Measurements from ENCODE around the gene SLC22A17. TPM values are rescaled to one million over a fixed set of nuclear protein-coding genes. Genes with fewer than 3 reads are reported as not detected.

SLC22A17 gene
- total RNA-seq, 1 donor from 2014 or later: 38.8 TPM

DNA sequence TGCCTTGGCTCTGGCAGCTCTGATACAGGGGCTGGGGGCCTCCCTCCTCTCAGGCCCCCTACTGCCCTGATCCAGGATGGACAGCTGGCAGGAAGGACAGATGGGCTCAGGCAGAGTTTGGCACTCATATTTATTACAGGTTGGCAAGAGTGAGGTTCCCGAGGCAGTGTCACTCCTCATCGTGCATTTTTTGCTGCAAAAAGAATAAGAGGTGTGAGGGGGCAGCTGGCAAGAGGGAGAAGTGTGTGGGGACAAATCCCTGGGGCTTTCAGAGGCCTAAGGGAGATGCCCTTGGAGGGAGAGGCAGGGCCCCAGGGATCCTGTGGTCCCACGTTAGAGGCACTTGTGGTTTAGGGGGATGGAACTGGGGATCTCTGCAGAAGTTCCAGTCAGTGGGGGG, 29.2 kb upstream of the SLC22A17 start:
- no peak for DNase-seq (ENCODE audit: low spot score)

DNA sequence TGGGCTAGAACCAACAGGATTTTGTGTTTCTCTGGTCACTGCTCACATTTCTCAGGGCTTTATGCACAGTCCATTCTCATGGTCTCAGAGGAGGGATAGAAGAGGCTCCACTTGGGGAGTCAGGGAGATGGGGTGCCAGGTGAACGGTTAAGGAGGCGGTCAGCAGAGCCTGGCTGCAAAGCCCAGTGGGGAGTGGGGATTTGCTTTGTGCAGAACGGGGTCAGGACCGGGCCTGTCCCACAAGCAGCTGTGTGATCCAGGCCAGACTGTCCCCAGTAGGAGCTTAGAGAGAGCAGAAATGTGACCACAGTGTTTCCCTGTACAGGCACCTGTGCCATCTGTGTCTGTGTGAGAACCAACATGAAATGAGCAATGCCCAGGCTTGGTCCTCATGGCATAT, 28.3 kb upstream of the SLC22A17 start:
- DNase-seq (ENCODE audit: low spot score): no peak

DNA sequence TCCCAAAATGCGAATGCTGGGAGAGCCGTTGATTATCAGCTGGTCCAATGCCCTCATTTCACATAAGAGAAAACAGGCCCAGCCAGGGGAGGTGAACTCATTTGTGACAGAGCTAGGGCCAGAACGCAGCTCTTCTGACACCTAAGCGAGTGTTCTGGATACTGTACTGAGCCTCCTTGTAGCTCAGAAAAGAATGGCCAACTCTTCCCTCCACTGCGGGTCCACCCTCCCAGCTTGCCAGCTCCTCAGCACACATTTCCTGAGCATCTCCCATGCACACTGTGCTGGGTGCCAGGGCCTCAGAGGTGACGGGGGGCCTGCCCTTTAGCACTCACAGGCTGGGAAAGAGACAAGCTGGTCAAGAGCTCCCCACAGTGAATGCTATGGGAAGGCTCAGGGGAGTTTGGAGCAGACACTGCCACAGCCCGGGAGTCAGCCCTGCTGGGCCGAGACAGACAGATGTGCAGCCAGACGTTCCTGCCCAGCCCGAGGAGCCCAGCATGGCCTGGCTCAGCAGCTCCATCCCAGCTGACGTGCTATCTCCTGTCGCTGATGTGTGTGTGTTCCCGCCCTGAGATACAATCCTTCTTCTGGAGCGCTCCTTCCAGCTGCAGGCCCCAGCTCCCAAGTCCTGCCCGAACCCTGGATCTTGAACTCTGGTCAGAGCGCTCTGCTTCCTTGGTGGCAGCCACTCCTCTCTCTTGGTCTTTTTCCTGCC, 27.7 kb upstream of the SLC22A17 start:
- peak; percentile 73 for DNase-seq (ENCODE audit: low spot score)

DNA sequence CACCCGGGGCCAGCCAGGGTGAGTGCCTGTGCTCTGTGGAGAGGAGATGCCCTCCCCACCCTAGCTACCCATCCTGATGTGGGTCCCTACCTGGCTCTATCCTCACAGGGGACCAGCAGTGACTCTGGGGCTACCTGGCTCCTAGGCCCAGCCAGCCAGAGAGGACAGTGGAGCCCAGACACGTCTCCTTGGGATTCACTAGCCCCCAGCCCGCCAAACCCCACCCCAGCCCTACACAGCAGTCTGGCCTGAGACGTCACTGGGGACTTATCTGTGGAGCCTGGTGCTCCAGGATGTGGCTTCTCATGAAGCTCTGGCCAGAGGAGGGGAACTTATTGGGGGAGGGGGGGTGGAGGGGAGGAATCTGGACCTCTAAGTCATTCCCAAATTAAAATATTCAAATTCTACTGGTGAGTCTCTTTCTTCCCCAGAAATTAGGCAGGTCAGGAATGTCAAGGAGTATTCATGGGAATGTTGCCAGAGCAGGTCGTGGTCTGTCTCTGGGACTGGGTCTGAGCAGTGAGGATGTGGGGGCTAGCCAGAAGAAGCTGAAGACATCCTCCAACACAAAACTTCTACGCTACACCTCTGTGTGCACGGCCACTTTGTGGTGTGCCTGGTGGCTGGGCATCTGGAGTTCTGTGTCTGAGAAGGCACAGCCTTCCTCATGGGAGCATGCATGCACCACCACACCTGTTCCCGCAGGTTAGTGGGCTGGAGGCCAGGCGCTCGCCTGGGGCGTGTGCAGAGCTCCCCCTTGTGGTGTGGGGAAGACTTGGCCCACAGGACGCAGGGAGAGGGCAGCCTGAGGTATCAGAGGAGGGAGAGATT, 26.9 kb upstream of the SLC22A17 start:
- peak; percentile 43 for DNase-seq (ENCODE audit: low spot score)

DNA sequence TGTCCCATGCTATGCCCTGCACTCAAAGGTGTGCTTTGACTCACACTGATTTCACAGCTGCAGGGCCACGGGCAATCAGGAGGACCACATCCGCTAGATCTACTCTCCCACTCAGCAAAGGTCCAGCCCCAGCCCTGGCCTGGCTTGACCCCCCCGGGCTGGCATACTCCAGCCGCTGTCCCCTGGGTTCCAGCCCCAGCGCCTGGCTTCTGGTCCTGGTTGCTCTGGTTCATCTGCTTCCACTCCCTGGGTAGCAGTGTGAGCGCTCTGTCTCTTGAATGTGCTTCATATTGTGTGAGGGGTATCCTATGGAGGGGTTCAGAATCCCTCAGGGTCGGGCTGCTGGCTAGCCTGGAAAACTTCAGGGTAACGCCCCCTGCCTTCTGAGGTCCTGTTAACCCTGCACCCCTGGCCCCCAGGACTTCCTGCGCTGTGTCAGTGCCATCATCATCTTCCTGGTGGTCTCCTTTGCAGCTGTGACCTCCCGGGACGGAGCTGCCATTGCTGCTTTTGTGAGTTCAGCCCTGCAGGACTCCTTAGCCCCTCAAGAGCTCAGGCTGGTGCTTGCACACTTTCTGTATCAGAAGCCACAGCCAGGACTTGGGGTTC, 26.0 kb upstream of the SLC22A17 start:
- DNase-seq (ENCODE audit: low spot score): no peak

DNA sequence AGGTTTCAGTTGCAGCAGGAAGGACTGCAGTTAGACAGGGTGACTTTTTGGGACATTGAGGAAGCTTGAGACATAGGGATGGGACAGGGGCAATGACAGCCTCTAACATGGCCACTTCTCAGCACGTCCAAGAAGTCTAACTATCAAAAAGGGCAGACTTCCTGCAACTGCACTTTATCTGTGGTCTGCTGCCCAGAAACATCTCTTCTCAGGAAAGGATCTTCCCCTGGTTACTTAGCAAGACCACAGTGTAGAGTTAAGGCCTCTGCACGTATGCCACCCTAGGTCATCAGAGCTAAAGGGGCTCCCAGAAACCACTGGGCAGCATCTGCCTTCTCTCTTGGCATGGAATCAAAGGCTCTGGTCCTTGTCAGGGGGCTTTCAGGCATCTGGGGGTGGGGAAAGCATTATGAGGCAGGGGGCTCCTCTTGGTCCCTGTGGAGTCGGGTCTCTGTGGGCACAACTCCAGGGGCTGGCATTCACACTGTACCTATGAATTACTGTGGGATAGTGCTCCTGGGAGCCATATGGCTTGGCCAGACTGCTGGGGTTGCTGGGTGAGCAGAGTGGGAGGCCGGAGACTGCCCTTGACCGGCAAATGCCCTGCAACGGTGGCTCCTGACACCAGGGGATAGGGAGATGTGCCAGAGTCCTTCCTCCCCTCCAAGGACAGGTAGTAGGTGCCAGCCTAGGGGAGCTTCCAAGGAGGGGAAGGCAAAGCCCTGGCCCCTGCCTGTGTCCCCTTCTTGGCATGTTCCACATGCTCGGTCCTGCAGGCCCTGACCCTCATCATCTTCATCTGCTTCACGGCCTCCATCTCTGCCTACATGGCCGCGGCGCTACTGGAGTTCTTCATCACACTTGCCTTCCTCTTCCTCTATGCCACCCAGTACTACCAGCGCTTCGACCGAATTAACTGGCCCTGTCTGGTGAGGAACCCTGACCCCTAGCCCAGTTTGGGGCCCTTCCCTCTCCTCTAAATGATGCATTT, 25.2 kb upstream of the SLC22A17 start:
- DNase-seq (ENCODE audit: low spot score): no peak

DNA sequence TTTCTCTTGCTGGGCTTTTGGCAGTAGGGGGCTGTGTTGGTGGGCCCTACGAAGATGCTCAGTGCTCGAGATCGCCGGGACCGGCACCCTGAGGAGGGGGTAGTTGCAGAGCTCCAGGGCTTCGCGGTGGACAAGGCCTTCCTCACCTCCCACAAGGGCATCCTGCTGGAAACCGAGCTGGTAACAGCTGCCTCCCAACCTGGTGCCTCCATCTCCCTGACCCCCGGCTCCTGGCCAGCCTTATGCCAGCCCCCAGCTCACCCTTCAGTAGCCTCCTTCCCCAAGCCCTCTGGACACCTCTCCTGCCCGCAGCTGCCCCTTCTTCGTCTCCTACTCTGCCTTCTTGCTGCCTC, 24.5 kb upstream of the SLC22A17 start:
- no peak for DNase-seq (ENCODE audit: low spot score)

DNA sequence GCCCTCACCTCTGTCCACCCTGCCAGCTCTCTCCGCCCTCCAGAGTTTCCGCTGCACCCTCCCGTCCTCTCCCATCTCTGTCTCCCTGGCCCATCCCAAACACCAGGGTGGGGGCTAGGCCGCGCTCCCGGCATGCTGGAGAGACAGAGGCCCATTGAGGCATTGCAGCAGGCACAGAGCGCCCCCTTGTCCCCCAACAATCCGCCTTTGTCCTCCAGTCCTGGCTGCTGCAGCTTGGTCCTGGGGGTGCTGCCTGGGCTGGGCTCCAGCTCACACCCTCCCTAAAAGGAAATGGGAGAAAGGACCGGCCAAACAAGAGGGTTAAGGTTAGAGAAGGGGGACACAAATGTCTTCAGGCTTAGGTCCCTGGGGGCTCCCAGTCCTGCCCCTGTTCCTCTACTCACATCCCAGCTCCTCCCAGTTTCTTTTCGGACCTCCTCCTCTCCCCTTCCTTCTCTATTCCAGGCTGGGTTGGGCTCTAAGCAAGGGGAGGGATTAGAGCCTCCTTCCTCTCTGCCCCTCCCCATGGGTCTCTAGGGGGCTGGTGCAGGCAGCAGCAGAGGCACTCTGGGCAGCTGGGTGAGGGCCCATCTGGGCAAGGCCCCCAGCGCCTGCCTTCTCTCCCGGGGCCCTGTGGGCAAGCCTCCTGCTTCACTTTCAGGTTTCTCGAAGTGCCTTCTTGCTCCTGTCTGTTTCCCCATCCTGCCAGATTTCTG, 24.0 kb upstream of the SLC22A17 start, which contains the start of gene CMTM5:
Gene CMTM5 (plus strand): TSS at position 565 of the 716 bp plus-strand sequence. CDS start 206 bp downstream, outside the sequence.
- peak; percentile 82 for DNase-seq (ENCODE audit: low spot score)

DNA sequence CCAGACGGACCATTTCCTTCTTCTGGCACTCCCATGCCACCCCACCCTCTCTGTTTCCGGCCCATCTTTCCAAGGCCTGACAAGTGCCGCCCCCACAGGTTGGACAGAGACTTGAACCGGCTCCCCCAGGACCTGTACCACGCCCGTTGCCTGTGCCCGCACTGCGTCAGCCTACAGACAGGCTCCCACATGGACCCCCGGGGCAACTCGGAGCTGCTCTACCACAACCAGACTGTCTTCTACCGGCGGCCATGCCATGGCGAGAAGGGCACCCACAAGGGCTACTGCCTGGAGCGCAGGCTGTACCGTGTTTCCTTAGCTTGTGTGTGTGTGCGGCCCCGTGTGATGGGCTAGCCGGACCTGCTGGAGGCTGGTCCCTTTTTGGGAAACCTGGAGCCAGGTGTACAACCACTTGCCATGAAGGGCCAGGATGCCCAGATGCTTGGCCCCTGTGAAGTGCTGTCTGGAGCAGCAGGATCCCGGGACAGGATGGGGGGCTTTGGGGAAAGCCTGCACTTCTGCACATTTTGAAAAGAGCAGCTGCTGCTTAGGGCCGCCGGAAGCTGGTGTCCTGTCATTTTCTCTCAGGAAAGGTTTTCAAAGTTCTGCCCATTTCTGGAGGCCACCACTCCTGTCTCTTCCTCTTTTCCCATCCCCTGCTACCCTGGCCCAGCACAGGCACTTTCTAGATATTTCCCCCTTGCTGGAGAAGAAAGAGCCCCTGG, 23.0 kb upstream of the SLC22A17 start:
- no peak for DNase-seq (ENCODE audit: low spot score)

DNA sequence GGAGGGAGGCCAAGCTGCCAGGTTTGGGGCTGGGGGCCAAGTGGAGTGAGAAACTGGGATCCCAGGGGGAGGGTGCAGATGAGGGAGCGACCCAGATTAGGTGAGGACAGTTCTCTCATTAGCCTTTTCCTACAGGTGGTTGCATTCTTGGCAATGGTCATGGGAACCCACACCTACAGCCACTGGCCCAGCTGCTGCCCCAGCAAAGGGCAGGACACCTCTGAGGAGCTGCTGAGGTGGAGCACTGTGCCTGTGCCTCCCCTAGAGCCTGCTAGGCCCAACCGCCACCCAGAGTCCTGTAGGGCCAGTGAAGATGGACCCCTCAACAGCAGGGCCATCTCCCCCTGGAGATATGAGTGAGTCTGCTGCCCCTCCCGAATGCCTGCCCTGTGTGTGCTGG, 20.4 kb upstream of the SLC22A17 start:
- no peak for DNase-seq (ENCODE audit: low spot score)

DNA sequence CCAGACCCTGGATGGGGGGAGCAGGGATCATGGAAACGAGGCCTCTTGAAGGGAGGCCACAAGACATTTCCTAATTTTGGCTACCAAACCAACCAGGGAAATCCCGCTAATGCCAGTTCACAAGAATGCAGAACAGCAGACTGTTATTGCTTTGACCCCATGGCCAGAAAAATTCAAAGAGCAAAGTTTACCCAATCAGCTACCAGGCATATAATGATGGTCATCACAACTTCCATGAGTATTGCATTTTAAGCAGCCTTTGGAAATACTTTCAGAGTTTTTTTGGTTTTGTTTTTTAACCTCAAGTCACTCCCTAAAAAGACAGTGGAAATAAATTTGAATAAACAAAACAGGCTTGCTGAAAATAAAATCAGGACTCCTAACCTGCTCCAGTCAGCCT, 19.8 kb upstream of the SLC22A17 start, which contains the start of gene IL25:
Gene IL25 (plus strand): TSS at position 301 of the 400 bp plus-strand sequence.
- DNase-seq (ENCODE audit: low spot score): no peak

DNA sequence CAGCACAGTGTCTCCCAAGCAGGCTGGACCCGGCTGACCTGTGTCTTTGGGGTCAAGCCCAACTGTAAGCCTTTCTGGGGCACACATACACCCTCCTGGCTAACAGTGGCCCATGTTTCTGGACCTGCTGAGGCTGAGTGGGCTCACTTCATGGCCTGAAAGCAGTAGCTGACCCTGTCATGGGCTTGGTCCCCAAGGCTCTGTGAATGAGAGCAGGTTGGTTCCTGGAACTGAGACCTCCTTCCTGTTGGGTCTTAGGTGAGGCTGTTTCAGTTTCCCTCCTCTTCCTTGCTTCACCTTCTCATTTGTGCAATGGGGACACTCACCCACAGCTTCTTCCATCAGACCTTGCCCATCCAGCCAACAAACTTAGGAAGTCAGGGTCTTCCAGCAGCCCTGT, 19.2 kb upstream of the SLC22A17 start:
- DNase-seq (ENCODE audit: low spot score): no peak

DNA sequence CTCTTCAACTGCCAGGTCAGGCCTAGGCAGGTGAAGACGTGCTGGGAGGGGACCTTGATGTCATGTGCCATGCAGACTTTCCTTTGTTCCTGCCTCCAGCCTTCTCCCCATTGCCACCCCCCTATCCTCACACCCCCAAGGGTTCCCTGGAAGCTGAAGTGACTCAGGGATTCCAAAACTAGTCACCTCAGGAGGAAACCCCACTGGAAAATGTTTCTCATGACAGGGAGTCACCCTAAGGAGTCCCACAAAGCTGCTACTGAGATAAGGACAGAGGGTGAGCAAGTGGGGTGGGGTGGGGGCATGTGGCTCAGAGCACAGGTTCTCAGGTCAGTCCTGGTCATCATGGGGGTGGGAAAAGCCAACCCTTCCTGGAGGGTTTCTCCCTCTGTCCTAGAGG, 17.5 kb upstream of the SLC22A17 start:
- no peak for DNase-seq (ENCODE audit: low spot score)

DNA sequence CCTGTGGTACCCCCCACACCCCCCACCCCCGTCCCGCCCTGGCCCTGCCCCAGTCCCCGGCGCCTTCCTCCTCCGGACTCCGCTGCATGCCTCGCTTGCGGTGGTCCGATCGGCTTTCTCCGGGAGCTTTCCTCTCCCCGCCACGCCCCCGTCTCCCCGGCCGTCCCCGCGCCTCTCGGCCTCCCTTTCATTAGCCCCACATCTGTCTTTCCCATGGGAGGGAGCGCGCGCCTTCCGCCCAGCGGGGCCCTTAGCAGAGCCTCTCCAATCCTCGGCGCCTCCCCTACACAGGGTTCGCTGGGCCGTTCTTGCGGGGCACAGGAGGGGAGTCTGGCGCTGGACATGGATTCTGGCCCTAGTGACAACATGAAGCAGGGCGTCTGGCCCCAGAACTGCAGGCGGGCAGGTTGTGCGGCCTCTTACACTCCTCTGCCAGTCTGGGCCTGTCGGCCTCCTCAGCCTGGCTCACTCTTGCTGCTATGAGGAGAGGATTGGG, 13.8 kb upstream of the SLC22A17 start:
- DNase-seq (ENCODE audit: low spot score): peak; percentile 97

DNA sequence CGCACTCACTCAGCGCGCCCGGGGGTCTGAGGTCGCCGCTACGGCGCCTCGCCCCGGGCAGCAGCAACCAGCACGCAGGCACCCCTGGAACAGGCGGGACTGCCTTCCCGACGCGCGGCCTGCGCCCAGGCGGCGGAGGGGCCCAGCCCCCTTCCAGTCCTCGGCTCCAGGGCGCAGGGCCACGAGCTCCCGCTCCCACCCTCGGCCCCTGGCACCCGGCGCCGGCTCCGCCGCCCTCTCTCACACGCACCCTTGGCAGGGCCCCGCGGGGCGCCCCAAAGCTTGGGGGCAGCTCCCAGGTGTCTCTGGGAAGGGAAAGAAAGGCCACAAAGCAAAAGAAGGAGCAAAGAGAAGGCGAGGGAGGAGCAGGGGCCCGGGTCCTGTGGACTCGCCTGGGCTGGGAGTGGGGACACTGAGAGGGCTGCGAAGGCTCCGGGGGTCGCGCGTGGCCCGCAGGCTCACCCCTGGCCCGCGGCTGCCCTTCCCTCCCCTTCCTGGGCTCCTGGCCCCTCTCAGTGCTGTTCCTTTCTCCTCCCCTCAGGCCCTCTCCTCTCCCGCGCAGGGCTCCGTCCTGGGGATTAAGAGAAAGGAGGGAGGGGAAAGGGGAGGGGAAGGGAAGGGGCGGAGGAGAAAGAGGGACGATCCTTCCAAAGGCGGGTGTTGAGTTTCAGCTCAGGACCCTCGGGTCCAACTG, 13.2 kb upstream of the SLC22A17 start:
- DNase-seq (ENCODE audit: low spot score): no peak

DNA sequence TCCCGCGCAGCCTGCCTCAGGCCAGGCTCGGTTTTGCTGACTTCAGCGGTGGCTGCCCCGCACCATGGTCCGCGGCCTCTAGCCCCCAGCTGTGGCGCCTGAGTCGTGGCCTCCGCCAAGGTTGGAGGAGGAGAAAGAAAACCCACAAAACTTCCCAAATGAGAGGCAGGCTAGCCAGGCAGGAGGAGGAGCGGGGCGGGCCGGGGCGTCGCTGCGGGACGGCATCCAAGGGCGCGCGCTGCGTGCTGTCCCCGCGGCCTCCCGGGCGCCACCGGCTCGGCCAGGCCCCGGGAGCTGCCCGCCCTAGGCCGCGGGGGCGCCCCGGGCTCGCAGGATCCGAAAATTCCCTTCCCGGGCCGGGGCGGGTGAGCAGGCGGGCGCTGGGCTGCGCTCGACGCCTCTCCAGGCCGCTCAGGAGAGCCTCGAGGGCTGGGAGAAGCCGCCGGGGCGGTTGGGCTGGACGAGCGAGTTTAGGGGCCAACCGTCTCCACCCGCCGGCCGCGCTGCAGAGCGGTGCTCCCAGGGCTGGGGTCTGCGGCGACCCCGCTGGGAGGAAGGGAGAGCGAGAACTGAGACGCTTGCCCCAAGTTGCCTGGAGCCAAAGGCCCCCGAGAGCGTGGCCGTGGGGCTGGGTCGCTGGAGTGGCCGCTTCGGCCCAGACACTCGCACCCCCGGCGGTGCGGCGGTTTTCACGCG, 12.5 kb upstream of the SLC22A17 start, which contains the start of gene EFS:
Gene EFS (minus strand): TSS at position 137 of the 696 bp plus-strand sequence. CDS start 147 bp downstream, outside the sequence.
- peak; percentile 76 for DNase-seq (ENCODE audit: low spot score)

DNA sequence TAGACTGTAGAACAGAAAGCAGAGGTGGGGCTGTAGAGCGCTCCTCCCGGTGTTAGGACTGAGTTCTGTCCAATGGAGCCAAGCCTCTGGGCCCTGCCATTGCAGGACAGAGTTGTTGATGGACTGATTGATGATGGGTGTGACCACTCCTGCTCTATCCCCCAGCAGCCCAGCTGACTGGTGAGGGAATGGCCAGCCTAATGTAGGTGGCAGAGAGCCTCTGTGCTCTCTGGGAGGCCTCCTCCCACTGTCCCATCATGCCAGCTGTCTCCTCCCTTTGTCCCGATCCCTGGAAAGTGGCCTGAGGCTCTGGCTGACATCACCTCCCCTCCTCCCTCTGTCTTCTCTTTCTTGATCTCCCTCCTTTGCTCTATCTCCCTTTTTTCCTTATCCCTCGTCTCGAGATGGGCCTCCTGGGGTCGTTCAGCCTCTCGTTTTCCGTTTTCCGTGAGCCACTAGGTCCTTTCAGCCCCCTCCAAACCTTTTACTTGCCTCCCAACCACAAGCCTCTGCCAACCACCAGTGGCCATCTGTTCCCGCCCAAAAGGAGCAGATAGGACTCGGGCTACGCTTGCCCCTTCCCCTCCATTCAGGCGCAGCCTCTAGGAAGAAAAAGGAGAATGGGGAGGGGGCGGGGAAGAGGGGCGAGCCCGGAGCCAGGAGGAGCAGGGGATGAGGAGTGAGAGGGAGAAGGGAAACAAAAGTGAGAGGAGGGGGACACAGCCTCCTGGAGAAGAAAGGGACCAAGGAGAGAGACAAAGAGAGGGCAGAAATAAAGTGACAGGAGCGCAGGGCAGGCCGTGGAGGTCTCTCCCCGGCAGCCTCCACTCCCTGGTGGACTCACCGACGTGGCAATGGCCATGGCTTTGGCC, 11.7 kb upstream of the SLC22A17 start:
- DNase-seq (ENCODE audit: low spot score): peak; percentile 72
